ENCODE measurements around the gene ALDH1A1. TPM values are rescaled to one million over a fixed set of nuclear protein-coding genes. Genes with fewer than 3 reads are reported as not detected.

ALDH1A1 gene
- total RNA-seq, 1 donor from 2014 or later: 1.5 TPM

DNA sequence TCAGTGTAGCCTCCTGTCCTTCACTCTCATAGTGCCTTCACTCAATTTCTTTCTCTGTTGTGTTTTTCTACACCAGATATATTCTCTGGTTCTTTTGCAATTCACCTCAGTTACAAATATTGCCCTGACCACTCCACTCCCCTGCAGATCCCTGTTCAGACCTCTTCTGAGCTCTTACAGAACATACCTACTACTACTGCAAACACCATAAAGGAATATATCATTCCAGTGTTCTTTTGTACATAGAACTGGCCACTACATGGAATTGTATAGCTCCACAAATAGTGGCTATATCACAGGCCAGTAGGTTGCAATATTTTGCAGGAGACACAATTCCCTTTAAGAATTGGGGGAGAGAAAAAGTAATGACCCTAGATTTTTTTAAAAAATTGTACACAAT lies 21.0 kb downstream of the ALDH1A1 start:
- H3K9me3 Mint-ChIP-seq (ENCODE audit: unreplicated experiment): no peaks in the 10 kb centered on the region
- no peaks in the 10 kb centered on the region for H3K27me3 Mint-ChIP-seq (ENCODE audit: low read depth, unreplicated experiment)
- no peak overlapping the region for H3K27ac ChIP-seq (ENCODE audit: low read depth, low read length)
- DNase-seq (ENCODE audit: low read depth) (no peak), FAIRE-seq (no peak)
- H3K9me3 ChIP-seq (ENCODE audit: insufficient read depth, low read depth, low read length): no peaks in the 10 kb centered on the region
- H3K4me3 Mint-ChIP-seq (ENCODE audit: unreplicated experiment): no peak overlapping the region
- H3K36me3 ChIP-seq (ENCODE audit: insufficient read depth, low read length): no peaks in the 10 kb centered on the region
- no peaks in the 10 kb centered on the region for H3K36me3 Mint-ChIP-seq (ENCODE audit: low read depth, unreplicated experiment)
- H3K27ac Mint-ChIP-seq (ENCODE audit: unreplicated experiment): no peak overlapping the region
- H3K4me1 Mint-ChIP-seq (ENCODE audit: low read depth, unreplicated experiment): peaks cover 3% of the 10 kb centered on the region
- H3K27me3 ChIP-seq (ENCODE audit: insufficient read depth, low read length): no peaks in the 10 kb centered on the region
- H3K4me1 ChIP-seq (ENCODE audit: insufficient read depth, low read length): no peaks in the 10 kb centered on the region
- no peak overlapping the region for H3K4me3 ChIP-seq (ENCODE audit: insufficient read depth, low read depth, low read length)
- H2AFZ ChIP-seq (ENCODE audit: low read depth, low read length): no peak overlapping the region
- no peak overlapping the region for H3K4me2 ChIP-seq (ENCODE audit: low read length)
- H3K9ac ChIP-seq (ENCODE audit: low read length): no peak overlapping the region
- H3K79me2 ChIP-seq (ENCODE audit: insufficient read depth, low read length): no peaks in the 10 kb centered on the region
- H4K20me1 ChIP-seq (ENCODE audit: insufficient read depth, low read length): no peaks in the 10 kb centered on the region
- TF ChIP-seq EZH2 (IDR thresholded peaks at IDR 0.05; ENCODE audit: insufficient read depth, low read length): no peak
- TF ChIP-seq, protein P1, sequence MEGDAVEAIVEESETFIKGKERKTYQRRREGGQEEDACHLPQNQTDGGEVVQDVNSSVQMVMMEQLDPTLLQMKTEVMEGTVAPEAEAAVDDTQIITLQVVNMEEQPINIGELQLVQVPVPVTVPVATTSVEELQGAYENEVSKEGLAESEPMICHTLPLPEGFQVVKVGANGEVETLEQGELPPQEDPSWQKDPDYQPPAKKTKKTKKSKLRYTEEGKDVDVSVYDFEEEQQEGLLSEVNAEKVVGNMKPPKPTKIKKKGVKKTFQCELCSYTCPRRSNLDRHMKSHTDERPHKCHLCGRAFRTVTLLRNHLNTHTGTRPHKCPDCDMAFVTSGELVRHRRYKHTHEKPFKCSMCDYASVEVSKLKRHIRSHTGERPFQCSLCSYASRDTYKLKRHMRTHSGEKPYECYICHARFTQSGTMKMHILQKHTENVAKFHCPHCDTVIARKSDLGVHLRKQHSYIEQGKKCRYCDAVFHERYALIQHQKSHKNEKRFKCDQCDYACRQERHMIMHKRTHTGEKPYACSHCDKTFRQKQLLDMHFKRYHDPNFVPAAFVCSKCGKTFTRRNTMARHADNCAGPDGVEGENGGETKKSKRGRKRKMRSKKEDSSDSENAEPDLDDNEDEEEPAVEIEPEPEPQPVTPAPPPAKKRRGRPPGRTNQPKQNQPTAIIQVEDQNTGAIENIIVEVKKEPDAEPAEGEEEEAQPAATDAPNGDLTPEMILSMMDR (IDR thresholded peaks at IDR 0.05; ENCODE audit: insufficient read depth, low read depth, low read length): no peak

- Histone ChIP-seq H3K9ac (ENCODE audit: low read length) (no peak overlapping the region), H3K27me3 (ENCODE audit: insufficient read depth, low read length) (no peaks in the 10 kb centered on the region), H3K27ac (ENCODE audit: low read depth, low read length) (no peak overlapping the region), H3K79me2 (ENCODE audit: insufficient read depth, low read length) (no peaks in the 10 kb centered on the region), H2AFZ (ENCODE audit: low read depth, low read length) (no peak overlapping the region), H3K4me2 (ENCODE audit: low read length) (no peak overlapping the region), H3K9me3 (ENCODE audit: insufficient read depth, low read depth, low read length) (no peaks in the 10 kb centered on the region), H3K4me3 (ENCODE audit: insufficient read depth, low read depth, low read length) (no peak overlapping the region), H3K4me1 (ENCODE audit: insufficient read depth, low read length) (no peaks in the 10 kb centered on the region), H4K20me1 (ENCODE audit: insufficient read depth, low read length) (no peaks in the 10 kb centered on the region), H3K36me3 (ENCODE audit: insufficient read depth, low read length) (no peaks in the 10 kb centered on the region)
- TF ChIP-seq EZH2 (IDR thresholded peaks at IDR 0.05; ENCODE audit: insufficient read depth, low read length): no peak
- TF ChIP-seq, protein P1 (IDR thresholded peaks at IDR 0.05; ENCODE audit: insufficient read depth, low read depth, low read length): no peak
- peak; percentile 18 for DNase-seq (ENCODE audit: low read depth)
- H3K4me1 Mint-ChIP-seq (ENCODE audit: low read depth, unreplicated experiment): peaks cover 3% of the 10 kb centered on the region
- H3K27ac Mint-ChIP-seq (ENCODE audit: unreplicated experiment): no peak overlapping the region
- H3K27me3 Mint-ChIP-seq (ENCODE audit: low read depth, unreplicated experiment): no peaks in the 10 kb centered on the region
- H3K9me3 Mint-ChIP-seq (ENCODE audit: unreplicated experiment): no peaks in the 10 kb centered on the region
- FAIRE-seq: no peak
- H3K4me3 Mint-ChIP-seq (ENCODE audit: unreplicated experiment): no peak overlapping the region
- no peaks in the 10 kb centered on the region for H3K36me3 Mint-ChIP-seq (ENCODE audit: low read depth, unreplicated experiment)
Observed at GRCh38 chr9:72931437-72931836, 21.4 kb downstream of the ALDH1A1 start.

GRCh38 chr9:72930828-72931227 lies 22.0 kb downstream of the ALDH1A1 start:
- no peak for DNase-seq (ENCODE audit: low read depth)
- Histone ChIP-seq H4K20me1 (ENCODE audit: insufficient read depth, low read length) (no peaks in the 10 kb centered on the region), H3K4me3 (ENCODE audit: insufficient read depth, low read depth, low read length) (no peak overlapping the region), H2AFZ (ENCODE audit: low read depth, low read length) (no peak overlapping the region), H3K36me3 (ENCODE audit: insufficient read depth, low read length) (no peaks in the 10 kb centered on the region), H3K27ac (ENCODE audit: low read depth, low read length) (no peak overlapping the region), H3K9me3 (ENCODE audit: insufficient read depth, low read depth, low read length) (no peaks in the 10 kb centered on the region), H3K4me1 (ENCODE audit: insufficient read depth, low read length) (no peaks in the 10 kb centered on the region), H3K27me3 (ENCODE audit: insufficient read depth, low read length) (no peaks in the 10 kb centered on the region), H3K79me2 (ENCODE audit: insufficient read depth, low read length) (no peaks in the 10 kb centered on the region), H3K9ac (ENCODE audit: low read length) (no peak overlapping the region), H3K4me2 (ENCODE audit: low read length) (no peak overlapping the region)
- Mint-ChIP-seq H3K27me3 (ENCODE audit: low read depth, unreplicated experiment) (no peaks in the 10 kb centered on the region), H3K9me3 (ENCODE audit: unreplicated experiment) (no peaks in the 10 kb centered on the region), H3K4me1 (ENCODE audit: low read depth, unreplicated experiment) (peaks cover 3% of the 10 kb centered on the region), H3K4me3 (ENCODE audit: unreplicated experiment) (no peak overlapping the region), H3K36me3 (ENCODE audit: low read depth, unreplicated experiment) (no peaks in the 10 kb centered on the region), H3K27ac (ENCODE audit: unreplicated experiment) (no peak overlapping the region)
- no peak for FAIRE-seq
- no peak for TF ChIP-seq EZH2 (IDR thresholded peaks at IDR 0.05; ENCODE audit: insufficient read depth, low read length)
- TF ChIP-seq, protein P1 (IDR thresholded peaks at IDR 0.05; ENCODE audit: insufficient read depth, low read depth, low read length): no peak

All from astrocyte (in vitro differentiated cells and primary cell).